IMR-90 (cell line): ENCODE measurements around the gene LTBP1.

ENCODE experiments used
- MAZ ChIP-seq: IDR thresholded peaks from 2 replicates; pipeline ENCODE4 v1.6.1; 2012; ENCODE audit warnings: low read depth, mild to moderate bottlenecking, low read length, improper control_type of control experiment, moderate library complexity, borderline replicate concordance
- SMC3 ChIP-seq: fragments of 150-350 bp; IDR thresholded peaks from 2 replicates; pipeline ENCODE4 v1.6.1; 2016; ENCODE audit warnings: low read depth, mild to moderate bottlenecking, antibody characterized with exemption, low read length, moderate library complexity
- TF ChIP-seq, protein P1 (sequence below): conservative IDR thresholded peaks from 2 replicates; pipeline ENCODE4 v1.5.1; 2012; ENCODE audit warnings: mild to moderate bottlenecking, low read depth, low read length, improper control_type of control experiment

DNA sequence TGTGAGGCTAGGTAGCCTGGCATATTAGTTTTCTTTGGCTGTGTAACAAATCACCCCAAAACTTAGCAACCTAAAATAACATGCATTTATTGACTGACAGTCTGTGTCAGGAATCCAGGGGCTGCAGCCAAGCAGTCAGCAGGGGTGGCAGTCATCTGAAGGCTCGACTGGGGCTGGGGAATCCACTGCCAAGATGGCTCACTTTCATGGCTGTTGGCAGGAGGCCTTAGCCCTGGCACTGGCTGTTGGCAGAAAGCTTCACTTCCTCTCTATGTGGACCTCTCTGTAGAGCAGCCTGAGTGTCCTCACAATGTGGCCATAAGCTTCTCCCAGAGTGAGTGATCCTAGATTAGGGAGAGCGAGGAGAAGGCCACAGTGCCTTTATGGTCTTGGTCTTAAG, 78.0 kb downstream of the LTBP1 start:
- TF ChIP-seq SMC3 (no peak), MAZ (no peak)
- TF ChIP-seq, protein P1, sequence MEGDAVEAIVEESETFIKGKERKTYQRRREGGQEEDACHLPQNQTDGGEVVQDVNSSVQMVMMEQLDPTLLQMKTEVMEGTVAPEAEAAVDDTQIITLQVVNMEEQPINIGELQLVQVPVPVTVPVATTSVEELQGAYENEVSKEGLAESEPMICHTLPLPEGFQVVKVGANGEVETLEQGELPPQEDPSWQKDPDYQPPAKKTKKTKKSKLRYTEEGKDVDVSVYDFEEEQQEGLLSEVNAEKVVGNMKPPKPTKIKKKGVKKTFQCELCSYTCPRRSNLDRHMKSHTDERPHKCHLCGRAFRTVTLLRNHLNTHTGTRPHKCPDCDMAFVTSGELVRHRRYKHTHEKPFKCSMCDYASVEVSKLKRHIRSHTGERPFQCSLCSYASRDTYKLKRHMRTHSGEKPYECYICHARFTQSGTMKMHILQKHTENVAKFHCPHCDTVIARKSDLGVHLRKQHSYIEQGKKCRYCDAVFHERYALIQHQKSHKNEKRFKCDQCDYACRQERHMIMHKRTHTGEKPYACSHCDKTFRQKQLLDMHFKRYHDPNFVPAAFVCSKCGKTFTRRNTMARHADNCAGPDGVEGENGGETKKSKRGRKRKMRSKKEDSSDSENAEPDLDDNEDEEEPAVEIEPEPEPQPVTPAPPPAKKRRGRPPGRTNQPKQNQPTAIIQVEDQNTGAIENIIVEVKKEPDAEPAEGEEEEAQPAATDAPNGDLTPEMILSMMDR: no peak
